Colonic mucosa (tissue), 4 donors: Measurements from ENCODE around the gene AKAP8. TPM values are rescaled to one million over a fixed set of nuclear protein-coding genes. Genes with fewer than 3 reads are reported as not detected.
A peak's percentile ranks its signal among the peaks of the same experiment; 100 is the strongest.

Source experiments
- DNase-seq: peaks from one replicate; pipeline ENCODE4 v3.0.0-alpha.2; 2020
- H3K27ac ChIP-seq: fragments of 200-600 bp; one replicate; pipeline ENCODE4 v1.8.0; 2021
- H3K27me3 ChIP-seq: fragments of 200-600 bp; one replicate; pipeline ENCODE4 v1.8.0; 2021
- H3K36me3 ChIP-seq: fragments of 200-600 bp; one replicate; pipeline ENCODE4 v1.8.0; 2021
- H3K4me1 ChIP-seq: fragments of 200-600 bp; one replicate; pipeline ENCODE4 v1.8.0; 2021; ENCODE audit warnings: mild to moderate bottlenecking
- H3K4me3 ChIP-seq: fragments of 200-600 bp; one replicate; pipeline ENCODE4 v1.8.0; 2021
- H3K9ac ChIP-seq, 2 donors: one replicate each; pipeline ENCODE4 v1.7.0; 2013; ENCODE audit warnings: control low read depth in 2 of 2, low read depth in 2 of 2, low read length in 2 of 2
- H3K9me3 ChIP-seq: fragments of 200-600 bp; one replicate; pipeline ENCODE4 v1.8.0; 2021
- intact Hi-C: fragments of 100-400 bp; cut with DNase I; formaldehyde crosslinking; loops from one replicate; pipeline ENCODE4 v1.14.1; 2022
- total RNA-seq, 2 donors: library from RNA; stranded (reverse); fragmentation: NEBNext Ultra II Directional in 1 of 2; extraction: Animal tissue kit (Norgen Biotek cat#: 25700) in 1 of 2; gene quantifications; one replicate each; pipeline ENCODE4 v1.2.1, GENCODE V29; 2021
- TF ChIP-seq, protein P1 (sequence below): fragments of 200-600 bp; IDR thresholded peaks from one replicate; pipeline ENCODE4 v1.8.0; 2022; ENCODE audit warnings: antibody characterized with exemption, mild to moderate bottlenecking
- donor health status: healthy.
- donor health status: DM: no; HTN: no; CAD: no.
- donor health status: DM: no; HTN: no; CAD: no.

The AKAP8 gene
- total RNA-seq, 2 donors from 2014 or later: 37.0 to 55.2 TPM

DNA sequence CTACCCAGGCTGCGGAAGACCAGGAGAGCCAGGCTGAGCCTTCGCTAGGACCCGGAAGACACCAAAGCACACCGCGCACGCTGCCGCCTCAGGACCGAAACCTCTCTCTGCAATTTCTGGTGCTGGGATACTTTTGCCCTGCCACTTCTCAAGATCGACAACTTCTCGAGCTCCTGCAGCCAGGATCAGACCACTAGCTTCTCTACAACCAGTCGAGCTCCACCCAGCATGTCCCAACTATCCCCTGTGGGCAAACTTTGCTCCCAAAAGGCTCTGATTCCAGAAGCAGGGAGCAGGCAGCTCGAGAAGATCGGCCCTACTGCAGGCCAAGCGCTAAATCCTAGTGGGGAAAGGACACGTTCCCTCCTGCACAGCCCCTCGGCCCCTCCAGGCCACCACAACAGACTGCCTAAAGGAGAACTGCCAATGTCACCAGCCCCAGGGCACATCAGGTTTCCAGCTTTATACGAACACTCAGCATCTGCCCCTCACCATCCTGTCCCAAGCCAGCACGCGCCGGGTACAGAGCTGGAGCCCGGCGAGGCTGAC, 979 bp downstream of the AKAP8 start:
- Histone ChIP-seq H3K4me1 (no peaks in the 10 kb centered on the region), H3K4me3 (peak overlapping the region; percentile 94), H3K9me3 (no peaks in the 10 kb centered on the region), H3K27ac (peak overlapping the region; percentile 92), H3K27me3 (no peaks in the 10 kb centered on the region), H3K9ac (peak overlapping the region; percentile 96 to 100), H3K36me3 (no peaks in the 10 kb centered on the region)
- TF ChIP-seq, protein P1, sequence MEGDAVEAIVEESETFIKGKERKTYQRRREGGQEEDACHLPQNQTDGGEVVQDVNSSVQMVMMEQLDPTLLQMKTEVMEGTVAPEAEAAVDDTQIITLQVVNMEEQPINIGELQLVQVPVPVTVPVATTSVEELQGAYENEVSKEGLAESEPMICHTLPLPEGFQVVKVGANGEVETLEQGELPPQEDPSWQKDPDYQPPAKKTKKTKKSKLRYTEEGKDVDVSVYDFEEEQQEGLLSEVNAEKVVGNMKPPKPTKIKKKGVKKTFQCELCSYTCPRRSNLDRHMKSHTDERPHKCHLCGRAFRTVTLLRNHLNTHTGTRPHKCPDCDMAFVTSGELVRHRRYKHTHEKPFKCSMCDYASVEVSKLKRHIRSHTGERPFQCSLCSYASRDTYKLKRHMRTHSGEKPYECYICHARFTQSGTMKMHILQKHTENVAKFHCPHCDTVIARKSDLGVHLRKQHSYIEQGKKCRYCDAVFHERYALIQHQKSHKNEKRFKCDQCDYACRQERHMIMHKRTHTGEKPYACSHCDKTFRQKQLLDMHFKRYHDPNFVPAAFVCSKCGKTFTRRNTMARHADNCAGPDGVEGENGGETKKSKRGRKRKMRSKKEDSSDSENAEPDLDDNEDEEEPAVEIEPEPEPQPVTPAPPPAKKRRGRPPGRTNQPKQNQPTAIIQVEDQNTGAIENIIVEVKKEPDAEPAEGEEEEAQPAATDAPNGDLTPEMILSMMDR: no peak
- DNase-seq: peak; percentile 57
- intact Hi-C loops: loop anchor here (10.0 kb wide), 1 partner anchor 114 kb away; no protein-coding TSS in a partner anchor

DNA sequence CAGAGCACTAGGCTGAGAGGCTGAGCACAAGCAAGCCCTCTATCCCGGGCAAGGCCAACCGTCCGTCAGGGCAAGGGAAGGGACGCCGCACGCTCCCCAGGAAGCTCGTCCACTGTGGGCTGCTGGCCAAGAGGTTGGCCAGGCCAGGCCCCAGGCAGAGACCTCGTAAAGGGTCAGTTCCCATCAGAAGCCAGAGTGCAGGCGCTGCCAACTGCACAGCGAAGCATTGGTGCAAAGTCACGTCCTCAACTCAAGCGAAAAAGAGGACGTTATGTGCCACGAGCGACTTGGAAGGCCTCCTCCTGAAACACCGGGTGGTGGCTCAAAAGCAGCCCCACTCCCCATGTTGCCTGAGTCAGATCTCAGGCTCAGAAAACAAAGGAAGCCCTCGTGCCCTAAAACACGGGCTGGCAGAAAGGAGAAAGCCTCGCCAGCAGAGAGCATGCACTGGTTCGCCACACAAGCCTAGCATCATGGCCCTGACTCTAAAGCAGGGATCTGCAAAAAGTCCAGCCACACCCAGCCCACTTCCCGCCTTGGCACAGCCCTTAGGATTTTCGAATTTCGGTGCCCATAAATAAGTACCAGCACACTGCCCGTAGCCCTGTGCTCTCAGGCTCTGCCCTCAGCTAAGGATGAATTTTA, 4.7 kb downstream of the AKAP8 start:
- no peak overlapping the region for H3K9ac ChIP-seq
- intact Hi-C loops: loop anchor here (10.0 kb wide), 1 partner anchor 110 kb away; no protein-coding TSS in a partner anchor
- no peaks in the 10 kb centered on the region for H3K27me3 ChIP-seq
- DNase-seq: no peak
- TF ChIP-seq, protein P1: no peak
- H3K9me3 ChIP-seq: no peaks in the 10 kb centered on the region
- H3K4me3 ChIP-seq: no peak overlapping the region
- H3K4me1 ChIP-seq: no peaks in the 10 kb centered on the region
- H3K36me3 ChIP-seq: peaks cover 25% of the 10 kb centered on the region
- H3K27ac ChIP-seq: no peak overlapping the region

DNA sequence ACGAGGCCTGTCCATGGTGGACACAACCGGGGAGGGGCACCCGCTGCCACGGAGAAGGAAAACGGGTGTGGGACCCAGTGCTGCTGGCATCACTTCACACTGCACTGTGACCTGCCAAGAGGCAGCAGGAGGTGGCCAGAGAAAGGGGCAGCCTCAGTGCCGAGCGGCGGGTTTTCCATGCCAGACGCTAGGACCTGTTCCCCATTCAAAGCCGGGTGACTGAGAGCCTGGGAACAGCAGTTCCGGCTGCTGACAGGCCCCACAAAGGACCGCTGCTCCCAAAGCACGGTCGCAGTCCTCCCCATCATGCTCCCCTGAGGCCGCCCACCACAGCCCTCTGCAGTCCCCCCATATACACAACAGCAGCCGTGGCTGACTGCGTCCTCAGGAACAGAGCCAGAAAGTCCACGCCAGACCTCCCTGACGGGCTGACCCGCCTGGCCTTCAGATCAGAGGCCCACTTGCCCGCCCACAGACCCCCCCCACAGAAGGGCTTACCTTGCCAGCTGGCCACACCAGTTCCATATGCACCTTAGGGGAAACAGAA, 5.4 kb downstream of the AKAP8 start:
- H3K27ac ChIP-seq: no peak overlapping the region
- H3K27me3 ChIP-seq: no peaks in the 10 kb centered on the region
- no peak overlapping the region for H3K9ac ChIP-seq
- H3K36me3 ChIP-seq: peaks cover 28% of the 10 kb centered on the region
- intact Hi-C loops: loop anchor here (10.0 kb wide), 1 partner anchor 109 kb away; no protein-coding TSS in a partner anchor
- H3K4me1 ChIP-seq: no peaks in the 10 kb centered on the region
- H3K4me3 ChIP-seq: no peak overlapping the region
- TF ChIP-seq, protein P1: no peak
- DNase-seq: no peak
- no peaks in the 10 kb centered on the region for H3K9me3 ChIP-seq

DNA sequence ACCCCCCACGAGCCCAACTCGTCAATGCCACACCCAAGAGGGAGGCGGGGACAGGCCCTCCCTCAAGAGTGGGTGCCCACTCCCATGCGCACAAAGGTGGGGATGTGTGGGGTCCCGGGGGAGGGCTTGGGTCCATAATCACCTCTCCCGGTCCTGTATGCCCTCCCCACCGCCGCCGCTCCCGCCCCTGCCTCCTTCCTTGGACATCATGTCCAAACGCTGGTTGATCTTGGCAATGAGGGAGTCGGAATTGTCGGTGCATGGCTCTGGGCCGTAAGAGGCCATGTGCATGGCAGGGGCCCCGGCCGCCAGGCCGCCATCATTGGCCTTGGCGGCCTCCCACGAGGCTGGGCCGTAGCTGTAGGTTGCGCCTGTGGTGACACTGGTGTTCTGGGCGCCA, 5.9 kb downstream of the AKAP8 start:
- DNase-seq: no peak
- Histone ChIP-seq H3K27me3 (no peaks in the 10 kb centered on the region), H3K4me1 (no peaks in the 10 kb centered on the region), H3K9me3 (no peaks in the 10 kb centered on the region), H3K27ac (no peak overlapping the region), H3K36me3 (peaks cover 30% of the 10 kb centered on the region), H3K4me3 (no peak overlapping the region), H3K9ac (no peak overlapping the region)
- TF ChIP-seq, protein P1: no peak
- intact Hi-C loops: loop anchor here (10.0 kb wide), 1 partner anchor 109 kb away; no protein-coding TSS in a partner anchor

DNA sequence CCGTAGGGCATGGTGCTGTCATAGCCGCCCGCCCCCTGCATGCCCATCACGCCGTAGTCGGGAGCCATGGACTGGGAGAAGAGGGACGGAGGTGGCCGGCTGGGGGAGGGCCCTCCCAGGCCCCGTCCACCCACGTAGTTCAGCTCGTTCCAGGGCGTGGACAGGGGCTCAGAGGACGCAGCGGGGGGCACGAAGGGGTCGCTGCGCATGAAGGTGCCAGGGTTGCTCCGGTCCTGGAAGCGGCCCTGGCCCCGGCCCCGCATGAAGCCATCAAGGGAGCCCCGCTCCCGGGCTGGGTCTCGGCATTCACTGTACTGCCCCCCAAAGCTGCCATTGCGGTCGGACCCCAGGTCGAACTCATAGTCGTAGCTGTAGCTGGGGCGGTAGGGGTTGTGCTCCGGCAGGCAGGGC, 6.7 kb downstream of the AKAP8 start:
- no peaks in the 10 kb centered on the region for H3K4me1 ChIP-seq
- no peaks in the 10 kb centered on the region for H3K9me3 ChIP-seq
- H3K36me3 ChIP-seq: peaks cover 37% of the 10 kb centered on the region
- no peak for DNase-seq
- intact Hi-C loops: loop anchor here (10.0 kb wide), 1 partner anchor 108 kb away; no protein-coding TSS in a partner anchor
- no peaks in the 10 kb centered on the region for H3K27me3 ChIP-seq
- H3K27ac ChIP-seq: no peak overlapping the region
- TF ChIP-seq, protein P1: no peak
- H3K9ac ChIP-seq: no peak overlapping the region
- no peak overlapping the region for H3K4me3 ChIP-seq
